B cell (primary cell): ENCODE results near the gene STT3B.

ENCODE experiments used
- CTCF ChIP-seq: fragments of 200-600 bp; IDR thresholded peaks from one replicate; pipeline ENCODE4 v1.8.0; 2022; ENCODE audit warnings: antibody characterized with exemption, mild to moderate bottlenecking
- EZH2 ChIP-seq: IDR thresholded peaks from 2 replicates; pipeline ENCODE4 v1.6.1; 2012; ENCODE audit warnings: borderline replicate concordance, low read depth, mild to moderate bottlenecking, moderate library complexity, low read length; ENCODE audit not compliant: insufficient read depth, poor library complexity, severe bottlenecking

DNA sequence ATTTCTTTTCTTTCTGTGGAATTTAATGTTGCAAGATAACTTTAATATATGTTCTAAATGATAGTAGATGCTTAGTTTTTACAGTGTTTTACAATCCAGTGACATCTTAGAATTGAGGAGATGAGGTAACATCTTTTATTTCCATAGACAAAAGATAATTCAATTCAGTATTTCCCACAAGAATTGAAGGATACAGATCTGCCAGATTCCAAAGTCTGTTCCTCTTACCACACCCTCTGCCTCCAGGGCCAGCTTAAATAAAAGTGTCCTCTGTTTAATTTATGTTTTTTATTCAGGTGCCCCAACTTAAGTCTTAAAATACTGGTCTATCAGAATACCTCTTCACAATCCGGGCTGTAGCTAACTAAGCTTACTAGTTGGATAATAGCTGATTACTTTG is 6.5 kb downstream of the STT3B start:
- TF ChIP-seq EZH2 (no peak), CTCF (no peak)
